Upper lobe of right lung (tissue), 1 donor: ENCODE results near the gene CRACDL. TPM values are rescaled to one million over a fixed set of nuclear protein-coding genes. Genes with fewer than 3 reads are reported as not detected.
A peak's percentile ranks its signal among the peaks of the same experiment; 100 is the strongest.

Experiments used
- ATAC-seq: fragments of 200-7000 bp; cut with Tn5 transposase; one replicate; pipeline ENCODE4 v1.9.1; 2020; ENCODE audit warnings: mild to moderate bottlenecking, moderate library complexity
- DNase-seq: peaks from one replicate; pipeline ENCODE4 v3.0.0-alpha.2; 2020
- H3K27ac ChIP-seq: fragments of 200-600 bp; one replicate; pipeline ENCODE4 v1.8.0; 2022
- H3K27me3 ChIP-seq: fragments of 200-600 bp; one replicate; pipeline ENCODE4 v1.8.0; 2022; ENCODE audit warnings: mild to moderate bottlenecking
- H3K36me3 ChIP-seq: fragments of 200-600 bp; one replicate; pipeline ENCODE4 v1.8.0; 2022
- H3K4me1 ChIP-seq: fragments of 200-600 bp; one replicate; pipeline ENCODE4 v1.8.0; 2022
- H3K4me3 ChIP-seq: fragments of 200-600 bp; one replicate; pipeline ENCODE4 v1.8.0; 2022; ENCODE audit warnings: mild to moderate bottlenecking
- H3K9me3 ChIP-seq: fragments of 200-600 bp; one replicate; pipeline ENCODE4 v1.8.0; 2022
- intact Hi-C: fragments of 100-400 bp; cut with DNase I; formaldehyde crosslinking; loops from one replicate; pipeline ENCODE4 v1.11.0; 2022
- total RNA-seq: library from RNA; stranded (reverse); fragmentation: NEBNext Ultra II Directional; extraction: Animal tissue kit (Norgen Biotek cat#: 25700); gene quantifications from one replicate; pipeline ENCODE4 v1.2.1, GENCODE V29; 2021
- TF ChIP-seq, protein P1 (sequence below): fragments of 200-600 bp; IDR thresholded peaks from one replicate; pipeline ENCODE4 v1.8.0; 2022; ENCODE audit warnings: antibody characterized with exemption
- donor health status: DM: no; HTN: yes; CAD: no; lungs with severe emphysema.

CRACDL gene
- total RNA-seq, 1 donor from 2014 or later, result 33.3 TPM

- peaks cover 20% of the 10 kb centered on the region for H3K4me1 ChIP-seq
- TF ChIP-seq, protein P1, sequence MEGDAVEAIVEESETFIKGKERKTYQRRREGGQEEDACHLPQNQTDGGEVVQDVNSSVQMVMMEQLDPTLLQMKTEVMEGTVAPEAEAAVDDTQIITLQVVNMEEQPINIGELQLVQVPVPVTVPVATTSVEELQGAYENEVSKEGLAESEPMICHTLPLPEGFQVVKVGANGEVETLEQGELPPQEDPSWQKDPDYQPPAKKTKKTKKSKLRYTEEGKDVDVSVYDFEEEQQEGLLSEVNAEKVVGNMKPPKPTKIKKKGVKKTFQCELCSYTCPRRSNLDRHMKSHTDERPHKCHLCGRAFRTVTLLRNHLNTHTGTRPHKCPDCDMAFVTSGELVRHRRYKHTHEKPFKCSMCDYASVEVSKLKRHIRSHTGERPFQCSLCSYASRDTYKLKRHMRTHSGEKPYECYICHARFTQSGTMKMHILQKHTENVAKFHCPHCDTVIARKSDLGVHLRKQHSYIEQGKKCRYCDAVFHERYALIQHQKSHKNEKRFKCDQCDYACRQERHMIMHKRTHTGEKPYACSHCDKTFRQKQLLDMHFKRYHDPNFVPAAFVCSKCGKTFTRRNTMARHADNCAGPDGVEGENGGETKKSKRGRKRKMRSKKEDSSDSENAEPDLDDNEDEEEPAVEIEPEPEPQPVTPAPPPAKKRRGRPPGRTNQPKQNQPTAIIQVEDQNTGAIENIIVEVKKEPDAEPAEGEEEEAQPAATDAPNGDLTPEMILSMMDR, result no peak
- ATAC-seq (no peak), DNase-seq (no peak)
- intact Hi-C loops, result loop anchor here (2.0 kb wide), 1 partner anchor 181 kb away; no protein-coding TSS in a partner anchor
- no peaks in the 10 kb centered on the region for H3K36me3 ChIP-seq
- H3K27ac ChIP-seq, result peak overlapping the region; percentile 73
- H3K9me3 ChIP-seq, result no peaks in the 10 kb centered on the region
- no peaks in the 10 kb centered on the region for H3K27me3 ChIP-seq
- no peak overlapping the region for H3K4me3 ChIP-seq
Observed at GRCh38 chr2:98832172-98832571, 103.9 kb downstream of the CRACDL start.

- H3K27ac ChIP-seq, result no peak overlapping the region
- DNase-seq, result no peak
- no peak for ATAC-seq
- H3K4me1 ChIP-seq, result peaks cover 20% of the 10 kb centered on the region
- H3K36me3 ChIP-seq, result no peaks in the 10 kb centered on the region
- TF ChIP-seq, protein P1, result no peak
- intact Hi-C loops, result no loop called here
- no peak overlapping the region for H3K4me3 ChIP-seq
- H3K27me3 ChIP-seq, result no peaks in the 10 kb centered on the region
- no peaks in the 10 kb centered on the region for H3K9me3 ChIP-seq
Observed at GRCh38 chr2:98830571-98831145, 105.4 kb downstream of the CRACDL start.

GRCh38 chr2:98829581-98830270 is 106.3 kb downstream of the CRACDL start:
- DNase-seq (no peak), ATAC-seq (no peak)
- H3K27me3 ChIP-seq, result no peaks in the 10 kb centered on the region
- intact Hi-C loops, result loop anchor here (10.0 kb wide), 1 partner anchor 105 kb away; no protein-coding TSS in a partner anchor
- no peak overlapping the region for H3K4me3 ChIP-seq
- H3K27ac ChIP-seq, result no peak overlapping the region
- no peaks in the 10 kb centered on the region for H3K9me3 ChIP-seq
- no peaks in the 10 kb centered on the region for H3K36me3 ChIP-seq
- TF ChIP-seq, protein P1, result no peak
- H3K4me1 ChIP-seq, result peaks cover 24% of the 10 kb centered on the region

DNA sequence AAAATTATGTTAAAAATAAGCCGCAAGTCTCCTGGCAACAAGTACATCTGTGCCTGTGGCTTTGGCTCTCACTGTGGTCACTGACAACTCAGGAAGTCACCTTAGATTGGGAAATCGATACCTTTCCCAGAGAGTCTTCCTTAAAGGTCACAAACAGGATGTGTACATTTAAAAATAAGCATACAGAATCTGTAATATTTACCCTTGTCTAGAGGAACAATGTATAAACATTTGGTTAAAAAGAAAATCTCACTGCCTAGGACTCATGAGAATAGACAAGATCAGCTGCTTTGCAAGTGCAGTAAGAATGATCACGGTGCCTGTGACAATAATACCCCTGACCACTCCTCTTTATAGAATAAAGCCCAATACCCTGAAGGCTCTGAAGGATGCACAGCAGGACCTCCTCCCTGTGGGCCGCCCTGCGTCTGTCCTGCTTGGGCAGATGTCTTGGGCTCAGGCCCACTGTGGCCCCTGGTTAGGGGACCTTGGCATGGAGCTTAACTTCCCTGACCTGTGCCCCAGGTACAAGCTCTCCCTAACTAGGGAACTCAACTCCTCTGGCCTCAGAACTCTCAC is 107.1 kb downstream of the CRACDL start:
- Histone ChIP-seq H3K27me3 (no peaks in the 10 kb centered on the region), H3K4me1 (peaks cover 30% of the 10 kb centered on the region), H3K9me3 (no peaks in the 10 kb centered on the region), H3K27ac (no peak overlapping the region), H3K36me3 (no peaks in the 10 kb centered on the region), H3K4me3 (no peak overlapping the region)
- intact Hi-C loops, result loop anchor here (10.0 kb wide), 1 partner anchor 104 kb away; no protein-coding TSS in a partner anchor
- no peak for DNase-seq
- TF ChIP-seq, protein P1, result no peak
- no peak for ATAC-seq

DNA sequence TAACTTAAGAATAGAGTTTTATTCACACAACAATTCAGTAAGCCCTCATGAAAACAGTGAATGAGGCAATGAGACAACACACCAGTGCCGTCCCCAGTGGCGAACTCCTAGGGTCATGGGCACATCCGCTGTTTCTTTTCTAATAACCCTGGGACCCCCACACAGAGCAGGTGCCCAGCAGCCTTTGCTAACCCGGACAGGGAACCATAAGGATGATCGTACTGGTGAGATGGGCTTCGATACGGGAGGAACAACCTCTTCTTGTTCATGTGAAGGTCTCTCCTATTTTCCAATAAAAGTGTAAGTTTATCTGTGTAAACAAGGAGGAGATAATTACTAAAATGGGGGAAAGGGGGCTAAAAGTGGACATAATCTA is 107.7 kb downstream of the CRACDL start:
- TF ChIP-seq, protein P1, result no peak
- Histone ChIP-seq H3K27ac (no peak overlapping the region), H3K36me3 (no peaks in the 10 kb centered on the region), H3K9me3 (no peaks in the 10 kb centered on the region), H3K27me3 (no peaks in the 10 kb centered on the region), H3K4me1 (peaks cover 31% of the 10 kb centered on the region), H3K4me3 (no peak overlapping the region)
- ATAC-seq, result no peak
- intact Hi-C loops, result loop anchor here (10.0 kb wide), 1 partner anchor 104 kb away; no protein-coding TSS in a partner anchor
- DNase-seq, result no peak
